ENCODE results near the gene NMD3.

Gene NMD3

DNA sequence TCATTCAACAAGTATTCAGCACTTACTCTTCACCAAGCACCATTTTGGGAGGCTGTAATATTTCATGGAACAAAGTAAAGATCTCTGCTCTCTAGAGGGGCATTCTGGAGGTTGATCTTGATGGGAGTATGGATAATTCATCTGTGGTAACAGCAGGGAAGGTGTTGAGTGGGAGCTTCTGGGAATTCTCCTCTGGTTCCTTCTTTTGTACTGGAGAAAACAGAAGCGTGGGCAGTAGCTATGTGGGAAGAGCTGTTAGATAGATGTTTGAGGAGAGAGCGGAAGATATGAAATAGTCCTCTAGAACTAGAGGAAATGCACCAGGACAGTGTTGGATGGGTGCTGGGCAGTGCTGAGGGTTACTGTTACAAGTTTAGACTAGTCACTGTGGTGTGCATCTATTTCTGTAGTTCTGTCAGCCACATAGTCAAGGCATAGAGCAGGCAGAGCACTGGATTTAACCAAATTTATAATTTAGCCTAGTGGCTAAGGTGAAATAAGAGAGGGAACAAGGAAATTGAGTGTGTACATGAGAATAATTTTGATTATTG lies 9.6 kb downstream of the NMD3 start:
- DNase-seq (ENCODE audit: low read depth): no peak

DNA sequence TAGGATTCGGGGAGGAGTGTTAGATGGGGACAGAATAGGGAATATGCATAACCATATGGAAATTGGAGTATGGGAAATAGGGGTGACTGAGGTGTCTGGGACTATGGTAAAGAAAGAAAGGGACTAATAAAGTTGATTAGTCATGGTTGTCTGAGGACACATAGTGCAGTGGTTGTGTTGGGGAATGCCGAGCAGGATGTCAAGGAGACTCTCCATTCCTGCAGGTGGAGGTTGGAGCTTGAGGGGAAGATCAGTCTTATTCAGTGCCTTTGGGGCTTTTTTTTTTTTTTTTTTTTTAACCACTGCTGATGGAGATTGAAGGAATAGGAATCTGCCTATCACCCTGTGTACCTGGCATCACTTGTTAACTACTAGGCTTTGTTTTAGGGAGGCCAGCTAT lies 10.8 kb downstream of the NMD3 start:
- DNase-seq (ENCODE audit: low read depth): no peak

DNA sequence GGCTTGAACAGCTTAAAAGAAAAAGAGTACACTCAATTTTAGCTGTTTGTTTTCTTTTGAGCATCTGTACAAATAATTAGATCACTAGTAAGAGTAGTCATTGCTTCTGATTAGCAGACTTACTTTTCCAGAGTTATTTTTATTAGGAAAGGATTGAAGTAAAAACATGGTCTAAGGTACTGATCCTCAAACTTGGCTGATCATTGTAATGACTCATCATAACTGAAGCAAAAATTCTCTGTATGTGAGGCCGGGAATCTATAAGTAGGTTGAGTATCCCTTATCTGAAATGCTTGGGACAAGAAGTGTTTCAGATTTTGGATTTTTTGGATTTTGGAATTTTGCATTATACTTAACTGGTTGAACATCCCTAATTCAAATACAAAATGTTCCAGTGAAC lies 12.4 kb downstream of the NMD3 start:
- no peak for DNase-seq (ENCODE audit: low read depth)

DNA sequence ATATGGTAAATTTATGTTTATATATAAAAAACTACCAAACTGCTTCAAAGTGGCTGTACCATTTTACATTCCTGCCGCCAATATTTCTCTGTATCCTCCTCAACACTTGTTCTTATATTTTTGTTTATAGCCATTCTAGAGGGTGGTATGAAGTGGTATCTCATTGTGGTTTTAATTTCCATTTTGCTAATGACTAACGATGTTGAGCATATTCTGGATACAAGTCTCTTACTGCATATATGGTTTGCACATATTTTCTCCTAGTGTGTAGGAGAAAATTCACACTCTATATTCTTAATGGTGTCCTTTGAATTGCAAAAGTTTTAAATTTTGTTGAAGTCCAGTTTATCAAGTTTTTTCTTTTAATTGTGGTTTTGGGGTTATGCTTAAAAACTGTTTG lies 15.1 kb downstream of the NMD3 start:
- no peak for DNase-seq (ENCODE audit: low read depth)

DNA sequence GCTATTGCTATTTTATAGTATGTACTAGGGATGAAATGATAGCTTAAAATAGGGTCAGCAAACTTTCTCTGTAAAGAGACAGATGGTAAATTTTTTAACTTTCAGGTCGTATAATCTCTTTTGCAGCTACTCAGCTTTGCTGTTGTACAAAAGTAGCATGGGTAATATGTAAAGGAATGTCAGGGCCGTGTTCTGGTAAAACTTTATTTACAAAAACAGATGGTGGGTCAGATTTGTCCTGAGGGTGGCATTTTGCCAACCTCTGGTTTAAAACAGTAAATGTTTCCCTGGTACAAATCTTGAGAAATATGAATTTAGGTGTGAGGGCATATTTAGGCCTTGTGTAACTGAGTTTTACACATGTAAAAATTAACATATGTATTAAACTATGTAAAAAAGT lies 18.6 kb downstream of the NMD3 start:
- DNase-seq (ENCODE audit: low read depth): no peak

DNA sequence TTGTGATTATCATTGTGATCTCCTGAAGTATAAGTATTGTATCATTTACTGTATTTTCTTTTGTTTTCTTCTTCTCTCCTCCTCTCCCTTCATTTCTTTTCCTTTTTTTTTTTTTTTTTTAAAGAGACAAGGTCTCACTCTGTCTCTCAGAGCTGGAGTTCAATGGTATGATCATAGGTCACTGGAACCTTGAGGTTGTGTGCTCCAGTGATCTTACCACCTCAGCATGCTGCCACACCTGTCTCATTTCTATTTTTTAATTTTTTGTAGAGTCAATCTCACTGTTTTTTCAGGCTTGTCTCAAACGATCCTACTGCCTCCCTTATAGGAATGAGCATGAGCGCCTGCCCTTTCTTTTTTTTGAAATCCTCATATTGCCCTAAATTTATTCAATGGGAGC lies 23.4 kb downstream of the NMD3 start:
- no peak for DNase-seq (ENCODE audit: low read depth)

DNA sequence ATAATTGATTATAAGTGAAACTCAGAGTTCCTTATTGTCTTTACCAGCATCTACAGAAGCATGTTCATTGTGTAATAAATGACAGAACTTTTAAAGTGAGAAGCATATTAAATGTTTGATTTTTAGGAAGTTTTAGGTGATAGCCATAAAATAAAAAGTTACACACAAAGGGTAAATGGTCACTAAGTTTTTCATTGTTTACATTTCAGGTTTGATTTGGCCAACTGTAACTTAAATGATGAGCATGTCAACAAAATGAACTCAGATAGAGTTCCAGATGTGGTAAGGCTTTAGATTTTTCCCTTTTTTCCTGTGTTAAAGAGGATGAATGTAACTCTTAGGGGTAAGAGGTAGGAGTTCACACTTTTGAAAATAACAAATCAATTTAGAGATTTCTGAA lies 25.9 kb downstream of the NMD3 start:
- DNase-seq (ENCODE audit: low read depth): no peak

DNA sequence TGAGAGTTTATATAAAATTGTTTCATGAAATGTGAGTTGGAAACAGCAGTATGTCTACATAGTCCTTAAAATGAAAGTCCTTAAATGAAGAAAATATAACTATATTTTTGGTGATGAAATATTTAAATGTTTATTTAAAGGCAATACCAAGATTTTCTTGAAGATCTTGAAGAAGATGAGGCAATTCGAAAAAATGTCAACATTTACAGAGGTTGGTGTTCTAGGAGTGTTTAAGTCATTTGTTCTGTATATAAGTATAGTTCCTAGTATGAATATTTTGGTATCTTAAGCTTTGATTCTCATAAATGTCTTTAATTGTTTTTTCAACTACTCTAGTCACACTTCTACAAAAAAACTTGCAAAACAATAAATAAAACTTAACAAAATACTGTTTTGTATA lies 29.0 kb downstream of the NMD3 start:
- DNase-seq (ENCODE audit: low read depth): no peak

DNA sequence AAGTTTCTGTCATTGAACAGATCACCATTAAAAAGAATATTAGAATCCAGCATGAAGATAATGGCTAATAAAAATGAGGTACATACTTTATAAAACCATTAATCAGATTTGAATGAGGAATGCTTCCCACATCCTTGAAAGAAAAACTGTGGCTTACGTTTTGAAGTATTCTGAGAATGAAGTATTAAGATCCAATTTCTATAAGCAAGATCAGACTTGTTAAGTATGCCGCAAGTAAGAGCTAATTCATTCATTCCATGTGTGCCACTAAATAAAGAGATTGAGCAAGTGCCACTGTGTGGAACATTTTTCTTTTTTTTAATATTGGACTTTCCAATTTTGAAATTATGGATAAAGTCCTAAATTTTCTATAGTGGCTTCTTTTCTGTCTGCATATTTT lies 30.6 kb downstream of the NMD3 start:
- no peak for DNase-seq (ENCODE audit: low read depth)

DNA sequence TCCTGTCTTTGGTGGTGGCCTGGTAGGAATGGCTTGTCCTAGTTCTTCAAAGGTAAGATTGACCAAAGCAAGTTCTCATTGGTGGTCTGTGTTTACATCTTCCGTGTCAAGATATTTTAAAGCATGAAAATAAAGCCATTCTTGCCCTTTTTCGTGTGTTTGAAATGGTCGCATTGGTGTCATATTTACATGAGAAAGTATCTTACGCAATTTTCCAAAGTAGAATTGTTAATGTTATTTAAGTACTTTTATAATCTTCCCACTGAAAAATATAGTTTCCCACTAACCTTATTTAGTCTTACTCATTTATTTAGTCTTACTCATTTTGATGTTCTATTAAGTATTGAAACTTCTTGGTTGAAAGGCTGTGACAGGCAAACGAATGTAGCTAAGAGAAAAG lies 31.0 kb downstream of the NMD3 start:
- DNase-seq (ENCODE audit: low read depth): no peak

DNA sequence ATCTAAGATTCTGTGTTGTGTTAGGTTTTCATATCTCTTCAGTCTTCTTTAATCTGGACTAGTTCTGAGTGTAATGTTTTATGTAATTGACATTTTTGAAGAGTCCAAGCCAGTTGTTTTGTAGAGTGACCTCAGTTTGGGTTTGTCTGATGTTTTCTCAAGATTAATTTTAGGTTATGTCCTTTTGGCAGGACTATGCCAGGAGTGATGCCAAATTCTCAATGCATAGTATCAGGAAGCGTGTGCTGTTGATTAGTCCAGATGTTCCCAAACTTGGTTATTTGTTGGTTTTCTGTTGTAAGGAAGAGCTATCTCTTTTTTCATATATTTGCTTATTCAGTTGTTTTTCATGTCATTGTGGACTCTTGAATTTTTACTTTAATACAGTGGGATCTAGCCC lies 32.6 kb downstream of the NMD3 start:
- DNase-seq (ENCODE audit: low read depth): no peak

DNA sequence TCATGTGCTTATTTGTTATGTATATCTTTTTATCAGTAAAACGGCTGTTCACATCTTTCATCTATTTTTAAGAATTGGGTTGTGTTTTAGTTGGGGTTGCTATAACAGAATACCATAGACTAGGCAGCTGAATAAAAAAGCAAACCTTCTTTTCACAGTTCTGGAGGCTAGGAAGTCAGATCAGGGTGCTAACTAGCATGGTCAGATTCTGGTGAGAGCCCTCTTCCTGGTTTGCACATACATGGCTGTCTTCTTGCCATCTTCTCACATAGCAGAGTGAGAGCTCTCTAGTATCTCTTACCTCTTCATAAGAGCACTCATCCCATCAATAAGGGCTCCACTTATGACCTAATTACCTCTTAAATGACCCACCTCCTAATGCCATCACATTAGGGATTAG lies 33.8 kb downstream of the NMD3 start:
- no peak for DNase-seq (ENCODE audit: low read depth)

DNA sequence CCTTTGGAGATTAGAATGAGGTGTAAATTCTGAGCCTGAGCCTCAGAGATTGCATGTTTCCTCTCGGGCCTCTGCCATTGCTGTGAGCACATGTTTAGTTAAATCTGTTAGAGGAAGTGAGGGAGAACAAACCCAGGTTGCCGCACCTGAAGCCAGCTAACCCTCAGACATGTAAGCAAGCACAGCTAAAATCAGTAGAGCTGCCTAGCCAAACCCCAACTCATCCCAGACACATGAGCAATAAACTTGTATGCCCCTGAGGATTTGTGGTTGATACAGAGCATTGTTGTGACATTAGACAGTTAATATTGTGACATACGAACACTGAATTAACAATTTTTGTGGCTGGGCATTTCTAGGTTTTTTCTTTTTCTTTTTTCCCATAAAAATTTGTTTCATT lies 41.9 kb downstream of the NMD3 start:
- no peak for DNase-seq (ENCODE audit: low read depth)

DNA sequence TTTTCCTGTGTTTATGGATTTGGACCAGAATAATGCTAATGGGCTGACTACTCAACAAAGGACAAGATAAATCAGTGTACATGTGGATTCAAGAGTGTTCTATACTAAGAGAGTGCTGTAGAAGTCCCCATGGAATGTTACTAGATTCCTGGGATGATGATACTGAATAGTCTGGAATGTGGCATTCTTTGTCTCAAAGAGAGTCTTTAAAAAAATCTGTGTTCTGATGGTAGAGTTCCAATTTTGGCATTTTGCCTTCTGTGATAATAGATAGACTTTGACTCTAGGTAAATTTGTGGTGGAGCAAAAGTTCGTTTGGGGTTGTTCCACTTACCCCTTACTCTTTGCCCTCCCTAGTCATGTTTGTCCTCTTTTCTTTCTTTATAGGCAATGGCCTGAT lies 43.7 kb downstream of the NMD3 start:
- no peak for DNase-seq (ENCODE audit: low read depth)

DNA sequence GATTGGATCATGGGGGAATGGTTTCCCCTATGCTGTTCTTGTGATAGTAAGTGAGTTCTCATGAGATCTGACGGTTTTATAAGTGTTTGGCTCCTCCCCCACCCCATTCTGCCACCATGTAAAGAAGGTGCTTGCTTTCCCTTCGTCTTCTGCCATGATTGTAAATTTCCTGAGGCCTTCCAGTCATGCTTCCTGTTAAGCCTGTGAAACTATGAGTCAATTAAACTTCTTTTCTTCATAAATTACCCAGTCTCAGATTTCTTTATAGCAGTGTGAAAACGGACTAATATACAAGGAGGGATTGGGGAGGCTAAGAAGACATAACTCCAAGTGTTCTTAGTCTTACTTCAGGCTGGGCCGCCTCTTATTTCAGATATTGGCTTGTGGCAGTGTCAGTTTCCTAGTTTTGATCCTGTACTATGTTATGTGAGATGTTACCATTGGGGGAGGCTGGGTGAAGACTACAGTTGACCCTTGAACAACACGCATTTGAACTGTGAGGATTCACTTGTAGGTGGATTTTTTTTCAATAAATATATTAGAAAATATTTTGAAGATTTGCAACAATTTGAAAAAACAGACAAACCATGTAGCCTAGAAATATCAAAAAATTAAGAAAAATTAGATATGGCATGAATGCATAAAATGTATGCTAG lies 44.9 kb downstream of the NMD3 start:
- DNase-seq (ENCODE audit: low read depth): no peak

DNA sequence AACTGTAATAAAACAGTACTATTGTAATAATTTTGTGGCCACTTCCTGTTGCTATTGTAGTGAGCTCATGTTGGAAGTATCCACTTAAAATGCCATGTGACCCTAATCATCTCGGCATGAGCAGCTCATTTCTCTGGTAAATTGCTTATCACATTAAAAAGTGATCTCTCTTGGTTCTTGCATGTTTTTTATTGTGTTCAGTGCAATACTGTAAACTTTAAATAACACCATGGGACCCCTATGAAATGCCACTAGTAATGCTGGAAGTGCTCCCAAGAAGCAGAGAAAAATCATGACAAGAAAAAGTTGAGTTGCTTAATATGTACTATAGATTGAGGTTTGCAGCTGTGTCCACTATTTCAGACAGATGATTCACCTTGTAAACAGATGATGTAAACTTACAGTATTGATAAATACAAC lies 45.6 kb downstream of the NMD3 start:
- DNase-seq (ENCODE audit: low read depth): no peak

DNA sequence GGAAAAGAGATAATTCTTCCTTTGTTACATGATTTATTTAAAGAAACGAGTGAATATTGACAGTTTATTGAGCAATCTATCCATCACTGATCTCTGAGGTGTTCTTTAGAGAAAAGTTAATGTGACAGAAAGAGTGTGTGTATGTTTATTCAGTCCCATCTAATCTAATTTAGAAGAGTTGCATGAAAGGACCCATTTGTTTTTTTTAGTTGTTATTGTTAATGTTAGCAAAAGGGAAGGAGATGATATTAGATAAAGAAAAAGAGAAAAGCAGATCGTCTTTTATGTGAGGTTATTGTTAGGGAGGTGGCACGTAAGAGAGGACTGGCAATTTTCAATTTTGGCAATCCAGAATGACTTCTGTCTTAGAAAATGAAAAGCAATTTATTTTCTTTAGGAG lies 46.5 kb downstream of the NMD3 start:
- no peak for DNase-seq (ENCODE audit: low read depth)

DNA sequence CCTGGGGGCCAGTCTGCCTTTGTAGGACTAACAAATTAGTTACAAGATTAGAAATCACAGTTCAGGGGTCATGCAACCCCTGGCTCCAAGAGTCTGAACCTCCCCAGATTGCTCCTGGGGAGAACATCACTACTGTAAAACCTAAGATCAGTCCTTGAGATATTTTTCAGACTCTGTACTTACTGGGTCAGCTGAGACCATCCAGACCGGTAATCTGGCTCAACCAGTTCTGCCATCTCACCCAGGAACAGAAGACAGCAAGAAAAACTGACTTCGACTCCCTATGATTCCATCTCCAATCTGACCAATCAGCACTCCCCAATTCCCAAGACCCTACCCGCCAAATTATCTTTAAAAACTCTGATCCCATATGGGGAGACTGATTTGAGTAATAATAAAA lies 47.5 kb downstream of the NMD3 start:
- DNase-seq (ENCODE audit: low read depth): no peak

DNA sequence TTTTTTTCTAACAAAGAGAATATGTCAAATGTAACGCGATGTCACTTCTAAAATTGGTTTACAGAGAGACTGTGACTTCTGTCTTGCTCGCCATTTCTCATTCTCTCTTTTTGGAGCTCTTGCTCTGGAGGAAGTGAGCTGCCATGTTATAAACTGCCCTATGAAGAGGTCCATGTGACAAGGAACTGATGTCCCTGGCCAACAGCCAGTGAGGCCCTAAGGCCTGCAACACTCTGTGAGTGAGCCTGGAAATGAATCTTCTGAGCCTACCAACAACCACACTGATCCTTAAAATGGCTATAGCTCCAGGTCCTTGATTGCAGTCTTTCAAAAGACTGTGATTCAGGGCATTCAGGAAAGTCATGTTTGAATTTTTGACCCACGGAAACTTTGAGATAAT lies 49.9 kb downstream of the NMD3 start:
- DNase-seq (ENCODE audit: low read depth): no peak

DNA sequence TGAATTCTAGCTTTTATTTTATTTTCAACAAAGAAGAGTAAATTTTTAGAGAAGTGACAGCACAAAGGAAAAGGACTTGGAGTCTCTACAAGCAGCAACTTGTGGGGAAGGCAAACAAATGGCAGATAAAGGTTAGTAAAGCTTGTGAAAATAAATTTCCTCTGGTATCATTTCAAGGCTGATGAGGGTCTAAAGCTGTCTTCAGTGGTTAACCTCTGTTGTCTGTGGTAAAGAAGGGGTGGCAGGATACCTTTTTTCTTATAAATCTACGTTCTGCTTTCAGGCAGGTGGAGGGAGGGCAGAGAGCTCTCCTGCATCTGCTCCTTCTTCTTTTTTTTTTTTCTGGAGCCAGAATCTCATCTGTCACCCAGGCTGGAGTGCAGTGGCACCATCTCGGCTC lies 50.5 kb downstream of the NMD3 start:
- DNase-seq (ENCODE audit: low read depth): no peak

DNA sequence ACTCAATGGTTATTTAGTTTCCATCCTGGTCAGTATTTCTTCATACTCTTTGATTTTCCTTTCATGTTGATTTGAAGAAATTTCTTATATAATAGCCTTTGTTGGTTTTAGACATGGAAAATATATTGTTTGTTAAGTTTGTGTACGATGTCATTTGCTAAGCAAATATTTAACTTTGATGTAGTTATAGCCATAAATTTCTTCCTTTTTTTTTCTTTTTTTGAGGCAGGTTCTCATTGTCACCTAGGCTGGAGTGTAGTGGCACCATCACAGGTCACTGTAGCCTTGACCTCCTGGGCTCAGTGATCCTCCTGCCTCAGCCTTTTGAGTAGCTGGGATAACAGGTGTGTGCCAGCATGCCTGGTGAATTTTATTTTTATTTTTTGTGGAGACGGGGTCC lies 51.4 kb downstream of the NMD3 start:
- no peak for DNase-seq (ENCODE audit: low read depth)

DNA sequence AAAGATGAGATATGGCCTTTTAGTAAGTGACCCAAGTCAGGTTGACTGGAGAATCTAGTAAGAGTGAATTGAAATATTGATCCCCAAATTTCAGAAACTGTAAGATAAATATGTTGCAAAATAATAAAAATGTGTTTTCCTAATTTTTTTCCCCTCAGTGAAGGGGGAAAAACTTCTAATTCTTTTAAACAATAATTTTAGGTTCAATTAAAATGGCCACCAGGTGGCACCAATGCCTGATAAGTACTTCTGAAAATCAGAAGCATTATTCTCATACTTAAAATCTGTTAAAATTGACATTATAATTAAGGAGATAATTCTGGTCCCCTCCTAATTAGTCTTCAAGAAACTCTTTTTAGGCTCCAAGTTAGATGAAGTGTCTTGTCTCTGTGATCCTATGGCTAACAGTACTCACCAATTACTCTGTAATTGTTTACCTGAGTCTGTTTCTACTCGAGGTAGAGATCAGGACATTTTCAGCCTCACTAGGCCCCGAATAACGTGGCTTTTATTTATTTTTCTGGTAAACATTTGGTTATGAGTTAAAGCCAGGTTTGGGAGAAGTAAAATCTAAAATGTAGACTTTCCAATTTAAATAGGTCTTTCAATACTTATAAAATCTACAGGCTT lies 52.6 kb downstream of the NMD3 start:
- DNase-seq (ENCODE audit: low read depth): peak; percentile 15

DNA sequence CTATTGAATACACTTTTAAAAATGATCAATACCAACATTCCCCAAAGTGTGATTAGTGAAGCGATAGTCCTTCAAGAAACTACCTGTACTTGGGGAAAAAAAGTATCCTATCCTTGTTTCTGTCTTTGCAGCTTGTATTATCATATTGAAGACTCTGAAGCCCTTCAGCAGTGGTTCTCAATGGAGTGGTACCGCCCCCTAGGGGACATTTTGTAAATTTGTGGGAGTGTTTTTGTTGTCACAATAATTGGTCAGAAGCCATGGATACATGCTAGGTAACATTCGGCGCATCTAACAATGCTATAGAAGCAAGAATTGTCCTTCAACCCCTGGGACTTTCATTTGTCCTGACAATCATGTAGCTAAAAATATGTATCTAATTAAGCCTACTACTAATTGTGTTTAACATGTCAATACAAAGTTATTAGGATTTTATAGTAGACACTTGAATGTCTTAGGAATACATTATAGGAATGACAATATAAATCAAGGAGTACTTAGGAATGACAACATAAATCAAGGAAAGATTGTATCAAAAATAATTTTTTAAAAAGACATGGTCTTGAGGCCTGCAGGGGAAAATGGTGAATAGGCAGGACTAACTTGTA lies 53.7 kb downstream of the NMD3 start:
- no peak for DNase-seq (ENCODE audit: low read depth)

DNA sequence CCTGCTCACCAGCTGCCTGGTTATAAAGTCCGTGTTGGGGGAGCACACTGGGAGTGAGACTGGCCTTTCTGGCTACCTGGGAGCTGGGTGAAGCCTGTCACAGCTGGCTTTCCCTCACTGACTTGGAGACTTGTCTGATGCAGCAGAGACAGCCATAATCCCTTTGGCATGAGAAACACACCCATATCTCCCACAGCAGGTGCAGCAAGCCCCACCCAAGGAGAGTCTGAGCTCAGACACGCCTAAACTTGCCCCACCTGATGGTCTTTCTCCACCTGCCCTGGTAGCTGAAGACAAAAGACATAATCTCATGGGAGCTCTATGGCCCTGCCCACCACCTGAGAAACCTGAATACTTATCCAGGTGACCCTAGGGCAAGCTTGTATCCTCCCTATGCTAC lies 54.8 kb downstream of the NMD3 start:
- no peak for DNase-seq (ENCODE audit: low read depth)
